Measurements from ENCODE around the gene ACOXL.

The ACOXL gene

GRCh38 chr2:110860630-110861029, 128.3 kb downstream of the ACOXL start:
- DNase-seq, result no peak

- no peak for DNase-seq
Measured at GRCh38 chr2:110861616-110862260, 129.4 kb downstream of the ACOXL start.

GRCh38 chr2:110863726-110864125, 131.4 kb downstream of the ACOXL start:
- no peak for DNase-seq

GRCh38 chr2:110864176-110864575, 131.8 kb downstream of the ACOXL start:
- no peak for DNase-seq

- no peak for DNase-seq
Measured at GRCh38 chr2:110864731-110865130, 132.4 kb downstream of the ACOXL start.

- DNase-seq, result no peak
Measured at GRCh38 chr2:110865188-110865587, 132.8 kb downstream of the ACOXL start.

- DNase-seq, result no peak
Measured at GRCh38 chr2:110866045-110866444, 133.7 kb downstream of the ACOXL start.

- no peak for DNase-seq
Measured at GRCh38 chr2:110866466-110866865, 134.1 kb downstream of the ACOXL start.

GRCh38 chr2:110867078-110867477, 134.7 kb downstream of the ACOXL start:
- DNase-seq, result no peak

GRCh38 chr2:110868971-110869370, 136.6 kb downstream of the ACOXL start:
- no peak for DNase-seq

GRCh38 chr2:110869472-110870446, 137.4 kb downstream of the ACOXL start:
- no peak for DNase-seq

- no peak for DNase-seq
Measured at GRCh38 chr2:110870545-110870944, 138.2 kb downstream of the ACOXL start.

- no peak for DNase-seq
Measured at GRCh38 chr2:110871637-110872036, 139.3 kb downstream of the ACOXL start.

- DNase-seq, result no peak
Measured at GRCh38 chr2:110872521-110872920, 140.1 kb downstream of the ACOXL start.

- no peak for DNase-seq
Measured at GRCh38 chr2:110873056-110873502, 140.7 kb downstream of the ACOXL start.

- DNase-seq, result no peak
Measured at GRCh38 chr2:110873597-110874452, 141.5 kb downstream of the ACOXL start.

- DNase-seq, result no peak
Measured at GRCh38 chr2:110874453-110875383, 142.3 kb downstream of the ACOXL start.

GRCh38 chr2:110875384-110875725, 143.0 kb downstream of the ACOXL start:
- DNase-seq, result no peak

- DNase-seq, result no peak
Measured at GRCh38 chr2:110876167-110876999, 144.0 kb downstream of the ACOXL start.

GRCh38 chr2:110877031-110877827, 144.9 kb downstream of the ACOXL start:
- DNase-seq, result no peak
